ENCODE measurements around the gene SRBD1. TPM values are rescaled to one million over a fixed set of nuclear protein-coding genes. Genes with fewer than 3 reads are reported as not detected.

The SRBD1 gene
- total and polyA plus RNA-seq, 10 donors, result 4.6 to 57.8 (median 25.8) TPM

- no peak for DNase-seq
- Histone ChIP-seq H3K27ac (no peak overlapping the region), H3K36me3 (peaks cover 0 to 5% (median 0%) of the 10 kb centered on the region in 6 donors), H3K9me3 (no peaks in the 10 kb centered on the region), H3K27me3 (replicated peaks in 1 of 7) (no peaks in the 10 kb centered on the region), H3K4me3 (no peak overlapping the region), H3K4me1 (no peaks in the 10 kb centered on the region)
- intact Hi-C loops (cut with DNase I; ENCODE audit: low total_unique reads), result no loop called here
- TF ChIP-seq POLR2A (IDR thresholded peaks at IDR 0.05) (no peak), CTCF (IDR thresholded peaks at IDR 0.05 in 8 of 11, conservative IDR thresholded peaks at IDR 0.05 in 3 of 11) (no peak), POLR2AphosphoS5 (IDR thresholded peaks at IDR 0.05) (no peak)
- 69 to 89% (median 84%) methylated on average over 1 of the region's 1 CpG for WGBS, 5 donors
Measured at GRCh38 chr2:45445037-45445436, 166.0 kb downstream of the SRBD1 start.

DNA sequence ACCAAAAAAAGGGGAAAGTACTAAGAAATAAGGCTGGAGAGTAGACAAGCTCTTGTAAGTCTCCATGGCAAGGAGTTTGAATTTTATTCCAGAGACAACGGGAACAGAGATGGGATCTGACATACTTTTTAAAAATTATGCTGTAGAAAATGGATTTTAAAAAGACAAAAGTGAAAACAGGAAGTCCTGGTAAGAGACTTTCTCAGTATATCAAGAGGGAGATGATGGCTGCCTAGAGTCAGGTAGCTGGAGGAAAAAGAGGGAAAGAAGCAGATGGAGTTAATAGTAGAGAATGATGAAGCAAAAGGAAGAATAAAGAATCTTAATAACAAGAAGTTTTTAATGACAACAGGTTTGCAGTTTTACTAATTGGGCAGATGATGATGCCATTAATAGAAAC lies 168.1 kb downstream of the SRBD1 start:
- peaks cover 0 to 5% (median 0%) of the 10 kb centered on the region in 6 donors for H3K36me3 ChIP-seq
- no peak overlapping the region for H3K27ac ChIP-seq
- no peaks in the 10 kb centered on the region for H3K27me3 ChIP-seq (replicated peaks in 1 of 7)
- intact Hi-C loops (cut with DNase I; ENCODE audit: low total_unique reads), result no loop called here
- 75 to 93% (median 83%) methylated on average over 1 of the region's 1 CpG for WGBS, 5 donors
- H3K9me3 ChIP-seq, result peaks cover 0 to under 1% (median 0%) of the 10 kb centered on the region in 8 donors
- no peaks in the 10 kb centered on the region for H3K4me1 ChIP-seq
- no peak for TF ChIP-seq CTCF (IDR thresholded peaks at IDR 0.05 in 8 of 11, conservative IDR thresholded peaks at IDR 0.05 in 3 of 11)
- TF ChIP-seq POLR2A (IDR thresholded peaks at IDR 0.05), result no peak
- TF ChIP-seq POLR2AphosphoS5 (IDR thresholded peaks at IDR 0.05), result no peak
- H3K4me3 ChIP-seq, result no peak overlapping the region
- DNase-seq, result no peak

DNA sequence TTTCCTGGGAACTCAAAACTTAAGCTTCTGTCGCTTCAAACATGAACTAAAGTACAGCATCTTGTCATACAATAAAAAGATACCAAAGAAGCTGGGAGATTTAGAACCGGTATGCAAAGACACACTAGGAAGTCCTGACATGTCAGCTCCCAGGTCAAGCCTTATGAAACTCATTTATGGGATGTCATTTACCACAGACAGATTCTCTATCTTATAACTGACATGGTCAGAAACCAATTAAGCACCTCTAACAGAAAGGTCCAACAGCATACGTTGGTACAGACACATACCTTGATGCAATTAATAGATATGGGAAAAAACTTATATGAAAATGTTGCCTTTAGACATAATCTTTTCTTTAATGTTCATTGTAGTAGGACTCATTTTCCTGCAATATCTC lies 169.0 kb downstream of the SRBD1 start:
- no peak for DNase-seq
- H3K27ac ChIP-seq, result peak overlapping the region in 1 of 8 donors; percentile 13
- H3K36me3 ChIP-seq, result peaks cover 0 to 5% (median 0%) of the 10 kb centered on the region in 6 donors
- H3K4me1 ChIP-seq, result no peaks in the 10 kb centered on the region
- 82 to 94% (median 91%) methylated on average over 3 of the region's 3 CpGs for WGBS, 5 donors
- no peak overlapping the region for H3K4me3 ChIP-seq
- H3K9me3 ChIP-seq, result peaks cover 0 to 8% (median 0%) of the 10 kb centered on the region in 8 donors
- TF ChIP-seq POLR2A (IDR thresholded peaks at IDR 0.05) (no peak), POLR2AphosphoS5 (IDR thresholded peaks at IDR 0.05) (no peak), CTCF (IDR thresholded peaks at IDR 0.05 in 8 of 11, conservative IDR thresholded peaks at IDR 0.05 in 3 of 11) (no peak)
- intact Hi-C loops (cut with DNase I; ENCODE audit: low total_unique reads), result no loop called here
- H3K27me3 ChIP-seq (replicated peaks in 1 of 7), result no peaks in the 10 kb centered on the region

- Histone ChIP-seq H3K4me3 (no peak overlapping the region), H3K4me1 (no peaks in the 10 kb centered on the region), H3K27ac (peak overlapping the region in 1 of 8 donors; percentile 13), H3K36me3 (peaks cover 0 to 6% (median 0%) of the 10 kb centered on the region in 6 donors), H3K9me3 (peaks cover 0 to 8% (median 0%) of the 10 kb centered on the region in 8 donors), H3K27me3 (replicated peaks in 1 of 7) (no peaks in the 10 kb centered on the region)
- no peak for DNase-seq
- 81 to 92% (median 88%) methylated on average over 3 of the region's 3 CpGs for WGBS, 5 donors
- intact Hi-C loops (cut with DNase I; ENCODE audit: low total_unique reads), result no loop called here
- TF ChIP-seq POLR2A (IDR thresholded peaks at IDR 0.05) (no peak), POLR2AphosphoS5 (IDR thresholded peaks at IDR 0.05) (no peak), CTCF (IDR thresholded peaks at IDR 0.05 in 8 of 11, conservative IDR thresholded peaks at IDR 0.05 in 3 of 11) (no peak)
Measured at GRCh38 chr2:45441571-45441970, 169.5 kb downstream of the SRBD1 start.

Data from spleen (tissue), 11 donors.